Stimulated activated CD4-positive, alpha-beta T cell treated with anti-CD3 and anti-CD28 coated beads, Interleukin-2, amount 100 ng/mL, for 48 hours (primary cell): ENCODE data around the gene CES4A.
"Not testable (repeated sequence)": the region's sequence is repeated elsewhere in the genome, so short reads cannot be mapped to it uniquely, and the experiment has no call there.

Source experiments
- DNase-seq, 2 donors: peaks; one replicate each; pipeline ENCODE4 v3.0.0-alpha.2; 2020

CES4A gene

DNA sequence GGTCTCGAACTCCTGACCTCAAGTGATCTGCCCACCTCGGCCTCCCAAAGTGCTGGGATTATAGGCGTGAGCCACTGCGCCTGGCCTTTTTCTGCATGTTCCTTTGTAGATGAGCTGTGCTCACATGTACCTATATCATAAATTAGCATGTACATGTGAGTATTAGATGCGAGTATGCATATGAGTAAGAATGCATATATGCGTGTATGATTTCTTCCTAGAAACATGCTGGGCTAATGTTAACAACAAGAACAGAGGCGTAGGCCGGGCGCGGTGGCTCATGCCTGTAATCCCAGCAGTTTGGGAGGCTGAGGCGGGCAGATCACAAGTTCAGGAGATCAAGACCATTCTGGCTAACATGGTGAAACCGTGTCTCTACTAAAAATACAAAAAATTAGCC, 5.2 kb downstream of the CES4A start:
- not testable (repeated sequence) for DNase-seq

DNA sequence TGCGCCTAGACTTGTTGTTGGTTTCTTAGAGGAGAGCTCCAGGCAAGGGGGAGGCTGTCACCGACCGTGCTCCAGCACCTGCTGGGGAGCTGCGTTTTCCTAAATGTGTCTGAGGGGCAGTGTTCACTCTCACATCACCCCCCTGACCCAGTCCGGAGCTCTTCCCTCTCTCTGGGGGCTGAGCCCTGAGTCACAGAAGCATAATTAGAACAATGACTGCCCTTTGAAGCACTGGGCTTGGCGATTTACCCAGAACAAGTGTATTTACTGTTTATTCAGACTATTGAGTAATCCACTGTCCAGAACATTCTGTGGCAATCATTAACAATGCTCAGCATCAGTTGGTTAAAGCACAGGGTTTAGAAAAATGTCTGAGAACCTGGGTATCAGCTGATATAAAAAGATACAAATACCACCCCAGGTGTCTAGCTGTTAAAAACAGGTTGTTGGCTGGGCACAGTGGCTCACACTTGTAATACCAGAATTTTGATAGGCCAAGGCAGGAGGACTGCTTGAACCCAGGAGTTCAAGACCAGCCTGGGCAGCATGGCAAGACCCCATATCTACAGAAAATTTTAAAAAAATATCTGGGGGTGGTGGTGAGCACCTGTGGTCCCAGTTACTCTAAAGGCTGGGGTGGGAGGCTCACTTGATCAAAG, 8.1 kb downstream of the CES4A start:
- no peak for DNase-seq

DNA sequence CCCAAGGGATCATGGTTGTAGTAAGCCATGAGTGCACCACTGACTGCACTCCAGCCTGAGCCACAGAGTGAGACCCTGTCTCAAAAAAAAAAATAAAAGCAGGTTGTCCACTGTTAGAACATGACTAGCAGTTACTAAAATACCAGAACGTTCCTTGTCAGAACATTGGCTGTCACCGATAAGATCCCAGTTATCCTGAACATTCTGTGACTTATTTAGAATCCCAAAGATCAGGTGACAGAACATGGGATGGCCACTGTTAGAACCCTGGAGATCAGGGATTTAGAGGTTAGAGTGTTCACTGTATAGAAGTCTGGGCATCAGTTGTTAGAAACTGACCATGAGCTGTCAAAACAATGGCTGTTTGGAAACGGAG, 8.6 kb downstream of the CES4A start:
- DNase-seq, result no peak

DNA sequence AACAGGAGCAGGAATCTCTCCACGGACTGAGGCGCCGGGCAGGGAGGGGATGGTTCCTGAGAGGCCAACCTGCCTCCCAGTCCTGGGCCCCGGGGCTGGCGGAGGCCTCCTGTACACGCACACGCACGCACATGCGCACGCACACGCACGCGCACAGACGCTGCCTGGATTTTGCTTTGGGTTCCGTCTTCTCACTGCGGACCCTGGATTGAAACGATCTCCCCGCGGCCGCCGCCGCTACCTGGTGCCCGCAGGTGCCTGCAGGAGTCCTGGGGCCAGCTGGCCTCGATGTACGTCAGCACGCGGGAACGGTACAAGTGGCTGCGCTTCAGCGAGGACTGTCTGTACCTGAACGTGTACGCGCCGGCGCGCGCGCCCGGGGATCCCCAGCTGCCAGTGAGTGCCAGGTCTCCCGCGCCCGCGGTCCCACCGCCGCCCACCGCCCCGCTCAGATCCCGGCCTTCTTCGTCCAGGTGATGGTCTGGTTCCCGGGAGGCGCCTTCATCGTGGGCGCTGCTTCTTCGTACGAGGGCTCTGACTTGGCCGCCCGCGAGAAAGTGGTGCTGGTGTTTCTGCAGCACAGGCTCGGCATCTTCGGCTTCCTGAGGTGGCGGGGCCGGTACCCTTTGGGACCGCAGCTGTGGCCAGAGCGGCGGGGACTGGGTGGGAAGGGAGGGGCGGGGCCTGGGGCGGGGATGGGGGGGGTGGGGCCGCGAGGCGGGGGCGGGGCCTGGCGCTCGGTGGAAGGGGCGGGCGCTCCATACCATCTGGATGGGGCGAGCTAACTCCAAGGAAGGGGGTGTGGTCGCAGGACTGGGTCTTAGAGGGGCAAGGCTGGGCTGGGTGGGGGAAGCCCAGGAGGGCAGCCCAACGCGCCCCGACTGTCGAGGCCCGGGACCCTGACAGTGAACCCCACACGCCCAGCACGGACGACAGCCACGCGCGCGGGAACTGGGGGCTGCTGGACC, 12.3 kb downstream of the CES4A start:
- DNase-seq, result peak; percentile 42 to 51

DNA sequence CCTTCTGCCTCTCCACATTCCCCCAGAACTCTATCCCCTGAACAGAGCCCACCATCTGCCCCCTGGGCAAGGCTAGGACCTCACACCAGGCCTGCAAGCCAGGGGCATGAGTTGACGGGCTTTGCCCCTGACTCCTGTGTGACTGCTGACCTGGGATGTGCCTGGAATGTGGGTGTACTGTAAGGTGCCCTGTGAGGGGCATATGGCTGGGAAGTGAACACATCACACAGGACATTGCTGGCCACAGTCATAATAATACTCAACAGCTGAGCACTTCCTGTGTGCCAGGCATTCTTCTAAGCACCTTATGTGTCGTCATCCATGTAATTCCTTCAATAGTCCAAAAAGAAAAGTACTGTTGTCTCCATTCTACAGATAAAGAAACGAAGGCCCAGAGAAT, 13.3 kb downstream of the CES4A start:
- no peak for DNase-seq

DNA sequence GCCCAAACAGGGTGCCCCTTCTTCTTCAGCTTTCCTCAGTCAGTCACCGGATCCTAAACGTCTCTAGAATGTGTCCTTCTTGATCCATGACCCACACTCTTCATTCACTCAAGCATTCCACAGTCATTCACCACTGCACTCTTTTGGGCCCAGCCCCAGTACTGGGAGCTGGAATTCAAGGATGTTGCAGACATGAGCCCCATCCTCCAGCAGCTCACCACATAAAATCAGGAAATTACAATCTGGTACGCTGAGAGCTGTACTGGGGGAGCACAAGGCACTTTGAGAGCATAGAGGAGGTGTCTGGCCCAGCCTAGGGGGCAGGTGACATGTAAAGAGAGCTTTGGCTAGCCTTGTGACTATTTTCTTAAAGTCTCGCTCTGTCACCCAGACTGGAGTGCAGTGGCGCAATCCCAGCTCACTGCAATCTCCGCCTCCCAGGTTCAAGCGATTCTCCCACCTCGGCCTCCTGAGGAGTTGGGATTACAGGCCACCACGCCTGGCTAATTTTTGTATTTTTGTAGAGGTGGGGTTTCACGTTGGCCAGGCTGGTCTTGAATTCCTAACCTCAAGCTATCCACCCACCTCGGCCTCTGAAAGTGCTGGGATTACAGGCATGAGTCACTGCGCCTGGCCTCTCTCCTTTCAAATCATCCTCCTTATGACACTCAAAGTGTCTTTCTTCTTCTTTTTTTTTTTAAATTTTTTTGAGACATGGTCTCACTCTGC, 18.7 kb downstream of the CES4A start:
- DNase-seq, result no peak

DNA sequence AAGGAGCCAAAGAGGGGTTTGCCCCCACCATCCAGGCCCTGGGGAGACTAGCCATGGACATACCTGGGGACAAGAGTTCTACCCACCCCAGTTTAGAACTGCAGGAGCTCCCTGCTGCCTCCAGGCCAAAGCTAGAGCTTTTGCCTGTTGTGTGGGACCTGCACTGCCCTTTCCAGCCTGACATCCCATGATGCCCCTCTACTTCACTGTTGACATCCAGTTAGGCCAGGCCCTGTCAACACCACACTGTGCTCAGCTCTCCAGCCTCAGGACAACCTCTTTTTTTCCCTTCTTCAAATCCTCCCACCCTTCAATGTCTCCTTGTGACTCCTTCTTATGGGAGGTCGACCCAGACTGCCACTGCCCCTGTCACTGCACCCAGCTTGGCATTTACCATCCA, 20.8 kb downstream of the CES4A start:
- no peak for DNase-seq

DNA sequence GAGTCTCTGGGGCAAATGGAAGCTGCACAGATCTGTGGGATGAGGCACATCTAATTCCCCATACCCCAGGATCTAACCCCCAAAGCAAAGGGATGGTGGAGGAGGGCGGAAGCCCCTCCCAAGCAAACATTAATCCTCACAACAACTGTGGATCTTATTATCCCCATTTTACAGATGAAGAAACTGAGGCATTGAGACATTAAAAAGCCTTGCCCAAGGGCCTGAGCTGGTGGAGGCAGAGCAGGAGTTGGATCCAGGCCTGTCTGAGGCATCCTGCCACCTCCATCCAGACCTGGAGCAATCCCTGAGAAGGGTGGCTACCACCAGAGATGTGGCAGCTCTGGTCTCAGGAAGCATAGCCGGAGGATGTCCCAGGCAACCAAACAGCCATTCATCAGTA, 22.9 kb downstream of the CES4A start:
- no peak for DNase-seq

DNA sequence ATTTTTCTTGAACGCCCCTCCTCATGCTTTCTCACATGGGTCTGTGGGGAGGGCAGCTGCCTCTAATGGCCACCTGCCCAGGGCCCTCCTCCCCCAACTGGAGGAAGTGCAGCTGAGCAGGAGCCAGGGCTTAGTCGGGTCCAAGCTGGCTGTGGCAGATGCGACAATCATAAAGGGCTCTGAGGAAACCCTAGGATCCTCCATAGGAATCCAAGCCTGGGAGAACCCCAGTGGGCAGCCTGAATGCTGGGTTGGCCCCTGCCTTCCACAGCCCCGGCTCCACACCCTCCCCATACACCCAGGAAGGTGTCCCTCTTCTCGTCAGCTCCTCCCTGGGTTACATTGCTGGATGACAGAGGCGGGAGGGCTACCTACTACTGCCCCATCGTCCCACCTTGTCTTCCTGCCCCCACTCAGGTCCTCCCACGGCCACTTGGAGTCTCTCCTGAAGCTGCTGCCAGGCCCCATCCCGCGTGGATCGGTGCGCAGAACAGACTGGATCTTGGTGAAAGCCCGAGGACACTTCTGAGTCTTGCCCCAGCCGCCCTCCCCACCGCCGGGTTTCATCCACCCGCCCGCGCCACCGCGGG, 24.9 kb downstream of the CES4A start:
- DNase-seq, result no peak

DNA sequence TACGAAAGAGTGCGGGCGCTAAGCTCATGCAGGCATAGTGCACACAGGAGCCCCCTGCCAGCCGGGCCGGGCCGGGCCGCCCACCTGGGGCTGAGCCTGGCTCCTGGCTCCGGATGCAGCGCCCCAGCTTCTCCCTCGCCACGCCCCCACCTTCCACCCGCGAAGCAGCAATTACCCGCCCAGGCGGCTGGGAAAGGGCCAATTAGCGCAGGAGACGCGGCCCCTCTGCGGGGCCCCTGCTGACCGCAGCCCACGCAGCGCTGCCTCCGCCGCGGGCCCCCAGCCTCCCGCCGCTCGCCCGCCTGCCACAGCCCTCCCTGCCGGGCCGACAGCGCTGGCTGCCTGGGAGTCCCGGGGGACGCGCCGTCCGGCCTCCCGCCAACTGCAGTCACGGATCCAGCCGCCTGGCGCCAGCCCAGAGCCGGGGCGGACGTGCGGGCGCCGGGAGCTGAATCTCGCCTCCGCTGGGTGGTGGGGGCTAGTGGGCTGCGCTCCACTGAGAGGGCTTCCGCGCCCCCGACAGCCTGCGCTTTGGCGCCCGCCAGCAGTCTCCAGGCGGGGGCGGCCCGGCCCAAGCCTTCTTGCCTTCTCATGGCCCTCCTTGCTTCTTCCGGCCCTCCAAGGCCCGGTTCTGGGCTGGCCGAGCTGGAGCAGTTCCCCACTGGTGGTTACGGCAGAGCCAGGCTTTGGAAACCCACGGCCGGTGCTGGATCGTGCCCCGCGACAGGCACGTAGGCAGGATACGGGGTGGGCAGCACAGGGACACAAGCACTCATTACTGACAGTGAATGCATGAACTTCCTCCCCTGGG, 25.6 kb downstream of the CES4A start:
- peak; percentile 76 to 78 for DNase-seq

DNA sequence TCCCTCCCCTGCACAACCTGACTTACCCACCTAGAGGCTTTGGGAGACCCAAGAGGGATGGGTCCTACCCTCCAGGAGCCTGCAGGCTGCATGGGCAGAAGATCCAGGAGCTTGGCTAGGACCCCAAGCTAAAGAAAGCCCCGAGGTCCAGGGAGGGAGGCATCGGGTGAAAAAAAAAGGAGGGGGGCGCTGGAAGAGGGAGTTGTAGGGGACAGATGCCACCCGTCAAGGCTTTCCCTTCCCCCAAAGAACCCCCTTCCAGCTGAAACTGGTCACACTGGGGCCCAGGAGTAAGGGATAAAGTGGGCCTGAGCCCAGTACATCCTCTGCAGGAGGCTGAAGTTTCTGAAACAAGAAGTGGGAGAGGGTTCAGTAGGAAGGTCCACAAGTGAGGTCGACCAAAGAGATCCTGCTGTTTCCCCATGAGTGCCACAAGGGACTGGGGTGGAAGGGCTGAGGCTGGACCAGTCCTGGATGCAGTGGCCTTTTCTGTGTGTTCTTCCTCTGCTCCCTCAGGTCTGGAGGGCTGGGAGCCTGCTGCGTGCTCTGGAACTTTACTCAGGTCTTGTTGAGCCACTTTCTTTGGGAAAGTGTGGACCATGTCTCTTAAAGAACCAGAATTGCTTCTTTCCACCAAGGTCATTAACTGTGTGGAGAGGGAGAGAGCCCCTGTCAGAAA, 26.4 kb downstream of the CES4A start:
- no peak for DNase-seq

DNA sequence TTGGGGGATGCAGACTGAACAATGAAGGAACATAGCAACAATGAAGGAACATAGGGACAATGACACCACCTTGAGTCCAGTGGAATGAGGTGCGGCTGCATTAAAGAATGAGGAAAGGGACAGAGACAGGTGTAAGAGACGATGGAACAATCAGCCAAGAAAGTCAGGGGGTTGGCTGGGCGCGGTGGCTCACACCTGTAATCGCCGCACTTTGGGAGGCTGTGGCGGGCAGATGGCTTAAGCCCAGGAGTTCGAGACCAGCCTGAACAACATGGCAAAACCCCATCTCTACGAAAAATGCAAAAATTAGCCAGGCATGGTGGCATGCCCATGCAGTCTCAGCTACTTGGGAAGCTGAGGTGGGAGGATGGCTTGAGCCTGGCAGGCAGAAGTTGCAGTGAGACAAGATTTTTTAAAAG, 26.9 kb downstream of the CES4A start:
- no peak for DNase-seq

DNA sequence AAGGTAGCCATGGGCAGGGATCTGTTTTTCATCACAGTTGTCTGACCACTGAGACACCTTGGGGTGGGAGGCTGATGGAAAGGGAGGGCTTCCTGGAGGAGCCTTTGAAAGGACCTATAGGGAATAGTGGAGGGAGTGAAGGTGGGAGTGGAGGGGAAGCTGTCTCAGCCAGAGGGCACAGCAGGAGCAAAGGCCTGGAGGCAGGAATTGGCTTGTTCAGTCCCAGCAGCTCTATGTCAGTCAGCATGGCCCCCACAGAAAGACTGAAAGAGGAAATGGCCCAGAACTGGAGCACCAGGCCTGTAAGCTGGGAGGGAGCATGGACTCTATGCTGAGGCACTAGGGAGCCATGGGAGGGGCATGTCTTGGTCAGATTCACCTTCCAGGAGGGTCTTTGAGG, 27.8 kb downstream of the CES4A start:
- no peak for DNase-seq

DNA sequence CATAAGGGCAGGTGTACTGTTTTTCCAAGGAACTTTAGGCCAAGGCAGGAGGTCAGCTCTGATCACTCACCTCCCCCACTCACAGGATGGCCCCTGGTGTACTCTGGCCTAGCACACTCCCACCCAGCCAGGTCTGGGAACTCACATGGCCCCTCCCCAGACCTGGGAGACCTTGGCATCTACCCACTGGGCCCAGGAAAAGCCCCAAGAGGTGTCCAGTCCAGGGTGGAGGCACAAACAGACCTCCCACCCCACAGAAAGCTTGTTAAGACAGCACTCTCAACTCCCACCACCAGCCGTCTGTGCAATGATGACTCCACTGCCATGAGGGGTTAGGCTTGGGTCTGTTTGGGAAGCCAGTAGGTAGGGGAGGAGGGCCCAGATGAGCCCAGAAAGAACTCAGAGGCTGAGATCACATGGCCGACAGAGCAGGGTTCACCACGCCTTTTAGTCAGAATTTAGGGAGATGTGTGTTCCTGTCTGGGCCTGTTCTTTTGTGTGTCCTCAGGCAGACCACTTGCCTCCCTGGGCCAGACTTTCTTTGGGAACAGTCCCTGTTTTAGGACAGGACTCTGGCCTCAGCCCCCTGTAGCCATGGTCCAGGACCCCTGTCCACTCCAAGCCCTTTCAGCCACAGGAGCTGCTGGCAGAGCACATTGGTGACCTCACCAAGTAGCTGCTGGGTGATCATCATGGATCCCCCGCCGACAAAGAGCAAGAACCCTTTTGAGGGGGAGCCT, 28.5 kb downstream of the CES4A start:
- no peak for DNase-seq

DNA sequence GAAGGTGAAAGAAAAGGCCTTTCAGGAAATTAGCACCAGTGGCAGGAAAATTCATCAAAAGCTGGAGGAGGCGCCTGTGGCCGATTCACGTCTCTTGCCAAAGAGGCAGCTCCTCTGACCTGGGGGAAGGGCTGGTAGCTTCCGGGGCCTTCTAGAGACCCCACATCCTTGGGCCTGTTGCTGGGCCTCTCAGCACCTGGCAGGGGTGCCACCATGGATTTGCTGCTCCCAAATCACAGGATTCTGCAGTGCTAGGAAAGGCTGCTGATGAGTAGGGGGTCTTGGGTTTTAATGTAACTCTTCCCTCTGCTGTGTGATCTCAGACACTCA, 29.0 kb downstream of the CES4A start:
- no peak for DNase-seq

DNA sequence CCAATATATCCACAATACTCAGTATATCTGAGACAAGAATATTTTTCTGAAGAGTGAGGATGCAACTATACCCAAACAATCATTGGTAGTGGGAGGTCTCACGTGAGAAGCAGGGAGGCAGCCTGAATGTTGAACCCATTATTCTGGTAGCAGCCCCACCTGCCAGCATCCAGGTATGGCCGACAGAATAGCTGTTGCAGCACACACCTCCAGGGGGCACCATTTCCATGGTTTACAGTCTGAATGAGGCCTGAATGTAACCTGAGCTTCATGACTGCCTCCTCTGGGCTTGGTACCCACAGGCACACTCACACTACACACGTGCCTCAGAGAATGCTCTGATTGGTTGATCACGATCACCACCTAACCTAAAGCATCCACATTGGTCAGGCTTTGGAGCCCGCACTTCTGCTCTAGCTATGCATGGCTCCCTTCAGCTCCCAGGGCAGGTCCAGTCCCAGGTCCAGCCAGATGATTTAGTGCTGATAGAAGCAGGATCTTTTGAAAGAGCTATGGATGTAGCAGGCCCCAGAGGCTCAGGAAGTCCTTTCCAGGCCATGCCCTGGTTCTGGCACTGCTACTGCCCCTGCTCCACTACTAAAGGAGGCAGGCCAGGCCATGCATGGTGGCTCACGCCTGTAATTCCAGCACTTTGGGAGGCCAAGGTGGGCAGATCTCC, 29.6 kb downstream of the CES4A start:
- peak; percentile 92 to 94 for DNase-seq

DNA sequence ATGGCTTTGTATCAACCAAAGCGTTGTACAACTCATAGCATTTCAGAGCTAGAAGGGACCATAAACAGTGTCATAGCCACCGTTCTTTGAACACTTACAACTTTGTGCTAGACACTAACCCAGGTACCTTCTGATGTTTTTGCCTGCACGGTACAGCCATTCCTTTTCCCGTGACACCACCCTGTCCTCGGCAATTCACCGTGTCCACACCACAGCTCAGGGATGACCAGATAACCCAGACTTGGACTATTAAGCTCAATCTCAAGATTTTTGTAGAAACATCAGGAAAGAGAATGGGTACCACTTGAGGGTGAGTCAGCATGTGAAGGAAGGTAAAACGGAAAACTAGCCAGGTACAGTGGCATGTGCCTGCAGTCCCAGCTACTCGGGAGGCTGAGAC, 30.8 kb downstream of the CES4A start:
- no peak for DNase-seq

DNA sequence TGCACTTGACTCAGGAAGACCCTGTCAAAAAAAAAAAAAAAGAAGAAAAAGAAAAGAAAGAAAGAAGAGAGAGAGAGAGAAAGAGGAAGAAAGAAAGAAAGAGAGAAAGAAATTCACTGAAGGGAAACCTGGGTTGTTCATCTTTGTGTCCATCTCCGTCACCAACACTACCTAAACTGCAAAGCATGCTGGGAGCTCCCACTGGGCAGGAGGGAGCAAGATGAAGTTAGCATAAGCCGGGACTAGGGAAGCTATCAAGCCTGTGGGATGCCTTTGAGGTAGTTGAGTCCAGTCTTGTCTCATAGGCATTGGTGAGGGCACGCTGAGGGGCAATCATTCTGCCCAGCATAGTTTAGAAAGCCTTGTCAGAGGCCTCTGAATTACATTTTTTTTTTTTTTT, 32.9 kb downstream of the CES4A start:
- no peak for DNase-seq

DNA sequence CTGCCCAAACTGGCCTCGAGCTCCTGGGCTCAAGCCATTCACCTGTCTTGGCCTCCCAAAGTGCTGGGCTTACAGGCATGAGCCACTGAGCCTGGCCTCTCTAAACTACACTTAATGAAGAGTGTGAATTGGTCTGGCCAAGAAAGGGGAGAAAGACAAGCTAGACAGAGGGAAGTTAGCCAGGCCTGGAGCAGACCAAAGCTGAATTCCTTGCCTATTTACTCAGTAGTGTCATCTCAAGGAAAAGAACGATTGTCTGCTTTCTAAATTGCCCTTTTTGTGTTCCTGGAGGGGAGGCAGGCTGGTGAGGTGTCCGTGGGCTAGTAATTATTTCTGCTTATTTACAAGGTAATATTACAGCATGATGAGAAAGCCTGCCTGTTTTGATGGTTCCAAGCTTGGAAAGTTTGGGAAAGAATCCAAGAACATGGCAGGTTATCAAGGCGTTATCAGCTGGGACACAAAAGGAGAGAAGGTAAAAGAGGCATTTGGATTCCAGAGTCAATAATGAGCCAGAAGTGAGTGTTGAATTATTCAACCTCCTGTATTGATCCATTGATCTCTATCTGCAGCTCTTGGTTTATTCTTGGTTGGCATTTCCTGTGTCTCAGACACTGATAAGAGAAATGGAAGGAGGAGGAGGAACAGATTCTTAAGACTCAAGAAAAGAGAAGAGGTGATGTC, 34.3 kb downstream of the CES4A start:
- no peak for DNase-seq

DNA sequence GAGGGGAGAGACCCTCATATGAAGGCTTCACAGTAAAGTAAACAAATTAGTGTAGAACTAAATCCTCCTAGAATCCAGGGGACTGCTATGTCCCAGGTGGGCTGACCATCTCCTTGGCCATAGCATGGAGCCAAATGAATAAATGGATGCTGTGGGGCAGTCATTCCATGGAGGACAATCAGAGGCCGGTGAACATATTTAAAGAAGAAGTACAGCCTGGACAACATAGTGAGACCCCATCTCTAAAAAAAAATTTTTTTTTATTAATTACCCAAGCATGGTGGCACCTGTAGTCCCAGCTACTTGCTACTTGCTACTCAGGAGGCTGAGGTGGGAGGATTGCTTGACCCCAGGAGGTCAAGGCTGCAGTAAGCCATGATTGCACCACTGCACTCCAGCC, 35.3 kb downstream of the CES4A start:
- DNase-seq, result no peak
